Hematopoietic multipotent progenitor cell treated with erythropoietin and hydrocortisone succinate and interleukin-3 and kit ligand, for 15 days (in vitro differentiated cells): ENCODE measurements around the gene HBG2.

Experiments used
- DNase-seq: peaks from one replicate; pipeline ENCODE4 v3.0.0-alpha.2; 2015; ENCODE audit warnings: low spot score

The HBG2 gene

GRCh38 chr11:5229796-5230195, 24.8 kb downstream of the HBG2 start:
- peak; percentile 58 for DNase-seq

- DNase-seq = peak; percentile 50
Measured at GRCh38 chr11:5229356-5229755, 25.2 kb downstream of the HBG2 start.

- peak; percentile 51 for DNase-seq
Measured at GRCh38 chr11:5228124-5228523, 26.5 kb downstream of the HBG2 start.

GRCh38 chr11:5227681-5228080, 26.9 kb downstream of the HBG2 start:
- peak; percentile 70 for DNase-seq

- DNase-seq = peak; percentile 98
Measured at GRCh38 chr11:5226732-5227310, 27.8 kb downstream of the HBG2 start, which contains the start of gene HBB. Gene HBB, minus strand, starts transcription at chr11:5227071. Its CDS starts 50 bp downstream, at chr11:5227021.

- peak; percentile 83 for DNase-seq
Measured at GRCh38 chr11:5225480-5225871, 29.1 kb downstream of the HBG2 start.

GRCh38 chr11:5224538-5225479, 29.8 kb downstream of the HBG2 start:
- DNase-seq = peak; percentile 90

GRCh38 chr11:5223686-5224085, 30.9 kb downstream of the HBG2 start:
- peak; percentile 85 for DNase-seq

- peak; percentile 68 for DNase-seq
Measured at GRCh38 chr11:5223146-5223545, 31.4 kb downstream of the HBG2 start.

GRCh38 chr11:5210376-5210885, 44.1 kb downstream of the HBG2 start:
- no peak for DNase-seq

GRCh38 chr11:5204787-5205186, 49.8 kb downstream of the HBG2 start:
- DNase-seq = peak; percentile 89

GRCh38 chr11:5203366-5203765, 51.2 kb downstream of the HBG2 start:
- DNase-seq = no peak
